DOHH2 (cell line): ENCODE measurements around the gene KRTAP3-2.

Experiments
- H3F3A ChIP-seq: fragments of 200-600 bp; sonication (generic), shearing (Covaris generic); 2 replicates; pipeline ENCODE4 v1.6.0; 2016; ENCODE audit warnings: antibody characterized with exemption, mild to moderate bottlenecking; ENCODE audit not compliant: control insufficient read depth, insufficient read depth
- H3K27ac ChIP-seq: fragments of 200-600 bp; sonication (generic); 2 replicates; pipeline ENCODE4 v1.5.1; 2014; ENCODE audit warnings: low read depth, mild to moderate bottlenecking, low read length, moderate library complexity
- H3K27me3 ChIP-seq: fragments of 200-600 bp; sonication (generic); 2 replicates; pipeline ENCODE4 v1.6.1; 2014; ENCODE audit warnings: mild to moderate bottlenecking, low read length, mixed read lengths; ENCODE audit not compliant: control insufficient read depth
- H3K36me3 ChIP-seq: fragments of 200-600 bp; sonication (generic); 2 replicates; pipeline ENCODE4 v1.6.1; 2014; ENCODE audit warnings: mild to moderate bottlenecking, low read length, moderate library complexity, mixed read lengths; ENCODE audit not compliant: control insufficient read depth
- H3K4me1 ChIP-seq: fragments of 200-600 bp; sonication (generic); 2 replicates; pipeline ENCODE4 v1.6.1; 2014; ENCODE audit warnings: mild to moderate bottlenecking, low read length, mixed read lengths; ENCODE audit not compliant: control insufficient read depth
- H3K4me2 ChIP-seq: fragments of 200-600 bp; sonication (generic); 2 replicates; pipeline ENCODE4 v1.6.0; 2014; ENCODE audit warnings: mild to moderate bottlenecking, low read length, moderate library complexity
- H3K4me3 ChIP-seq: fragments of 200-600 bp; sonication (generic); 2 replicates; pipeline ENCODE4 v1.5.1; 2014; ENCODE audit warnings: mild to moderate bottlenecking, low read length, mixed read lengths
- H3K79me2 ChIP-seq: fragments of 200-600 bp; sonication (generic); 2 replicates; pipeline ENCODE4 v1.6.1; 2014; ENCODE audit warnings: mild to moderate bottlenecking, low read length, mixed read lengths; ENCODE audit not compliant: control insufficient read depth
- H3K9me2 ChIP-seq: fragments of 200-600 bp; sonication (generic); replicated peaks from 2 replicates; pipeline ENCODE4 v1.6.1; 2014; ENCODE audit warnings: mild to moderate bottlenecking, low read length, mixed read lengths; ENCODE audit not compliant: control insufficient read depth
- H3K9me3 ChIP-seq: fragments of 200-600 bp; sonication (generic); 2 replicates; pipeline ENCODE4 v1.6.1; 2014; ENCODE audit warnings: antibody characterized with exemption, low read length, mixed read lengths; ENCODE audit not compliant: control insufficient read depth, insufficient read depth
- H4K20me1 ChIP-seq: fragments of 200-600 bp; sonication (generic); 2 replicates; pipeline ENCODE4 v1.6.0; 2014; ENCODE audit warnings: low read depth, mild to moderate bottlenecking, antibody characterized with exemption, low read length, moderate library complexity; ENCODE audit not compliant: control insufficient read depth, insufficient read depth
- EZH2phosphoT487 ChIP-seq: fragments of 200-600 bp; sonication (generic); IDR thresholded peaks from 2 replicates; pipeline ENCODE4 v1.6.1; 2017; ENCODE audit warnings: borderline replicate concordance, mild to moderate bottlenecking, antibody characterized with exemption, low read length, moderate library complexity, mixed read lengths
- TF ChIP-seq, protein P1 (sequence below): fragments of 200-600 bp; sonication (generic); IDR thresholded peaks from one replicate; pipeline ENCODE4 v1.5.1; 2014; ENCODE audit warnings: antibody characterized with exemption, mild to moderate bottlenecking, low read depth, low read length; ENCODE audit not compliant: poor library complexity, severe bottlenecking

The KRTAP3-2 gene

DNA sequence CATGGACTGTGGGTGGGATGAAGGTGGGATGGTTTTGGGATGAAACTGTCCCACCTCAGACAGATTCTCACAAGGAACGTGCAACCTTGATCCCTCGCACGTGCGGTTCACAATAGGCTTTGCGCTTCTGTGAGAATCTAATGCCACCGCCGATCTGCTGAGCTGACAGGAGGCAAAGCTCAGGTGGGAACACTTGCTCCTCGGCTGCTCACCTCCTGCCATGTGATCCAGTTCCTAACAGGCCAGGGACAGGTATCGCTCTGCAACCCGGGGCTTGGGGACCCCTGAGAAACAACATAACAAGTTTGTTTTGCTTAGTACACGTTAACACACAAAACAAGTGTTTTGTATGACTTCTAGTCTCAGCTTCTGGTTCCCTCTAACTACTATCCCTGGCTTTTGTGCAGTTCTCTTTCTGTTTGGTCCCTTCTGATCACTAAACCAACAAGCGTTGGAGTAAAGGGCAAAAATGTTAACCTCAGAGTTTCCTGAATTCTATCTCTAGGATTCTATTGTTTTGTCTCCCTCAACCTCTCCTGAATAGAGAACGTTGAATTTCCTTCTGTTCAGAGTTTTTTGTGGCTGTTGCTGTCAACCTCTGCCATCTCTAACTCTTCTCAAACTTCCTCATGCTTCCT lies 17.0 kb upstream of the KRTAP3-2 start:
- H3K4me1 ChIP-seq: no peaks in the 10 kb centered on the region
- no peaks in the 10 kb centered on the region for H3K27me3 ChIP-seq
- TF ChIP-seq, protein P1, sequence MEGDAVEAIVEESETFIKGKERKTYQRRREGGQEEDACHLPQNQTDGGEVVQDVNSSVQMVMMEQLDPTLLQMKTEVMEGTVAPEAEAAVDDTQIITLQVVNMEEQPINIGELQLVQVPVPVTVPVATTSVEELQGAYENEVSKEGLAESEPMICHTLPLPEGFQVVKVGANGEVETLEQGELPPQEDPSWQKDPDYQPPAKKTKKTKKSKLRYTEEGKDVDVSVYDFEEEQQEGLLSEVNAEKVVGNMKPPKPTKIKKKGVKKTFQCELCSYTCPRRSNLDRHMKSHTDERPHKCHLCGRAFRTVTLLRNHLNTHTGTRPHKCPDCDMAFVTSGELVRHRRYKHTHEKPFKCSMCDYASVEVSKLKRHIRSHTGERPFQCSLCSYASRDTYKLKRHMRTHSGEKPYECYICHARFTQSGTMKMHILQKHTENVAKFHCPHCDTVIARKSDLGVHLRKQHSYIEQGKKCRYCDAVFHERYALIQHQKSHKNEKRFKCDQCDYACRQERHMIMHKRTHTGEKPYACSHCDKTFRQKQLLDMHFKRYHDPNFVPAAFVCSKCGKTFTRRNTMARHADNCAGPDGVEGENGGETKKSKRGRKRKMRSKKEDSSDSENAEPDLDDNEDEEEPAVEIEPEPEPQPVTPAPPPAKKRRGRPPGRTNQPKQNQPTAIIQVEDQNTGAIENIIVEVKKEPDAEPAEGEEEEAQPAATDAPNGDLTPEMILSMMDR: no peak
- TF ChIP-seq EZH2phosphoT487: no peak
- no peaks in the 10 kb centered on the region for H3K9me3 ChIP-seq
- no peak overlapping the region for H3K4me2 ChIP-seq
- H3K36me3 ChIP-seq: no peaks in the 10 kb centered on the region
- H3F3A ChIP-seq: no peaks in the 10 kb centered on the region
- H3K4me3 ChIP-seq: no peak overlapping the region
- H3K79me2 ChIP-seq: no peaks in the 10 kb centered on the region
- H3K9me2 ChIP-seq: no peaks in the 10 kb centered on the region
- H3K27ac ChIP-seq: no peak overlapping the region
- no peaks in the 10 kb centered on the region for H4K20me1 ChIP-seq

DNA sequence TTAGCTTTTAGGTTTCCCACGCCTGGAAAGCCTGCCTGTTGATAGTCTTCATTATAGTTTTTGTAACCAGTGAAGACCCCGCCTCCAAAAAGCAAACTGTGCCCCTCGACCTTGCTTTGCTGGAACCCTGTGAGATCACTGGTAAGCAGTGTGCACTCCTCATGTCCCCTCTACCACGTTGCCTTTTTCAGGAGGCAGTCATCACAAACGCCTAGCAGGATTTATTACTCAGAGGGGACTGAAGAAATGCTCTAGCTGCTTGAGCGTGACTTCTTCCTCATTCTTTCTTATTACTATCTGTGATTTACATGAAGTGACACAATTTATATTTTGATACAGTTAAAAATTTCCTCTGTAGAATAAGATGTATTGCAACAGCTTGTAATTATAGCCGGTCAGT lies 15.7 kb upstream of the KRTAP3-2 start:
- H4K20me1 ChIP-seq: no peaks in the 10 kb centered on the region
- H3K27ac ChIP-seq: no peak overlapping the region
- no peaks in the 10 kb centered on the region for H3K79me2 ChIP-seq
- H3K9me3 ChIP-seq: no peaks in the 10 kb centered on the region
- H3K36me3 ChIP-seq: no peaks in the 10 kb centered on the region
- no peaks in the 10 kb centered on the region for H3K27me3 ChIP-seq
- no peaks in the 10 kb centered on the region for H3K4me1 ChIP-seq
- no peaks in the 10 kb centered on the region for H3F3A ChIP-seq
- no peak overlapping the region for H3K4me2 ChIP-seq
- no peaks in the 10 kb centered on the region for H3K9me2 ChIP-seq
- no peak overlapping the region for H3K4me3 ChIP-seq
- TF ChIP-seq EZH2phosphoT487: no peak
- TF ChIP-seq, protein P1: no peak

- Histone ChIP-seq H3K9me3 (no peaks in the 10 kb centered on the region), H4K20me1 (no peaks in the 10 kb centered on the region), H3K4me1 (no peaks in the 10 kb centered on the region), H3K4me3 (no peak overlapping the region), H3K27me3 (no peaks in the 10 kb centered on the region), H3K79me2 (no peaks in the 10 kb centered on the region), H3K27ac (no peak overlapping the region), H3F3A (no peaks in the 10 kb centered on the region), H3K36me3 (no peaks in the 10 kb centered on the region), H3K9me2 (no peaks in the 10 kb centered on the region), H3K4me2 (no peak overlapping the region)
- no peak for TF ChIP-seq EZH2phosphoT487
- TF ChIP-seq, protein P1: no peak
These were observed 13.9 kb upstream of the KRTAP3-2 start for GRCh38 chr17:41013606-41014005.
